Stimulated activated CD4-positive, alpha-beta T cell treated with anti-CD3 and anti-CD28 coated beads, TNF-alpha, amount 100 ng/mL, for 24 hours (primary cell): ENCODE measurements around the gene MED15.
"Not testable (repeated sequence)": the region's sequence is repeated elsewhere in the genome, so short reads cannot be mapped to it uniquely, and the experiment has no call there.

Experiments
- DNase-seq, 3 experiments: peaks; one replicate each; pipeline ENCODE4 v3.0.0-alpha.2; 2020; ENCODE audit warnings: low read depth in 3 of 3

Gene MED15, protein sequence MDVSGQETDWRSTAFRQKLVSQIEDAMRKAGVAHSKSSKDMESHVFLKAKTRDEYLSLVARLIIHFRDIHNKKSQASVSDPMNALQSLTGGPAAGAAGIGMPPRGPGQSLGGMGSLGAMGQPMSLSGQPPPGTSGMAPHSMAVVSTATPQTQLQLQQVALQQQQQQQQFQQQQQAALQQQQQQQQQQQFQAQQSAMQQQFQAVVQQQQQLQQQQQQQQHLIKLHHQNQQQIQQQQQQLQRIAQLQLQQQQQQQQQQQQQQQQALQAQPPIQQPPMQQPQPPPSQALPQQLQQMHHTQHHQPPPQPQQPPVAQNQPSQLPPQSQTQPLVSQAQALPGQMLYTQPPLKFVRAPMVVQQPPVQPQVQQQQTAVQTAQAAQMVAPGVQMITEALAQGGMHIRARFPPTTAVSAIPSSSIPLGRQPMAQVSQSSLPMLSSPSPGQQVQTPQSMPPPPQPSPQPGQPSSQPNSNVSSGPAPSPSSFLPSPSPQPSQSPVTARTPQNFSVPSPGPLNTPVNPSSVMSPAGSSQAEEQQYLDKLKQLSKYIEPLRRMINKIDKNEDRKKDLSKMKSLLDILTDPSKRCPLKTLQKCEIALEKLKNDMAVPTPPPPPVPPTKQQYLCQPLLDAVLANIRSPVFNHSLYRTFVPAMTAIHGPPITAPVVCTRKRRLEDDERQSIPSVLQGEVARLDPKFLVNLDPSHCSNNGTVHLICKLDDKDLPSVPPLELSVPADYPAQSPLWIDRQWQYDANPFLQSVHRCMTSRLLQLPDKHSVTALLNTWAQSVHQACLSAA

DNA sequence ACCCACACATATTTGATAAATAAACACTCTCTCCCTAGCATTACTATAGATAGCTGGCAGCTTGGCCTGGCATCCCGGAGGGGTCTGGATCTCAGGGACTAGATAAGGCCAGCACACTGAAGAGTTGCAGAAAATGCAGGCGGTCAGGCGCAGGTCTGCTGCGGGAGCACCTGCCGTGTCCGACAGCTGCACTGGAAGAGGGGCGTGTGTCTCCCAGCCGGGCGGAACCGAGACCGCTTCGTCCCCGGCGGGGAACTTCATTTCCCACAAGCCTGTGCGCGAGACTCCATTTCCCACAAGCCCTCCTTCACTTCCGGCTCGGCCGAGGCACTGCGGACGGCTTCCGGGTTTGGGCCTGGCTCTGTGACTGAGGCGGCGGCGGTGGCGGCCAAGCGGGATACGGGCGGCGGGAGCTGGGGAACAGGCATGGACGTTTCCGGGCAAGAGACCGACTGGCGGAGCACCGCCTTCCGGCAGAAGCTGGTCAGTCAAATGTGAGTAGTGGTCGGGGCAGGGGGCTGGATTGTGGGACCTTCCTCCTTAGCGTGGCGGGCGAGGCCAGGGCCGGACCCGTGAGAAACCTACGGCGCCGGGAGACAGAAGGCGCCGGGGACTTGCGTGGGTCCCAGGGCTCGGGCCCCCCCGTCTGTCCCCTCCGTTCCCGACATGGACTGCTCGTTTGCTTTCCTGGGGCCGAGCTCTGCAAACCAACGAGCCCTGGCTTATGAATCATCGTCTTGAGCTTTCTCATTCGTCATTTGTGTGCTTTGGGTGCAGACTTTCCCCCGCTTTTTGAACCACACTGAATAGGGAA, at the start of gene MED15:
MED15 (plus strand) TSS at position 358 of the 814 bp plus-strand sequence; CDS start at position 427, 69 bp downstream.
- peak; percentile 82 to 90 (median 86) for DNase-seq

DNA sequence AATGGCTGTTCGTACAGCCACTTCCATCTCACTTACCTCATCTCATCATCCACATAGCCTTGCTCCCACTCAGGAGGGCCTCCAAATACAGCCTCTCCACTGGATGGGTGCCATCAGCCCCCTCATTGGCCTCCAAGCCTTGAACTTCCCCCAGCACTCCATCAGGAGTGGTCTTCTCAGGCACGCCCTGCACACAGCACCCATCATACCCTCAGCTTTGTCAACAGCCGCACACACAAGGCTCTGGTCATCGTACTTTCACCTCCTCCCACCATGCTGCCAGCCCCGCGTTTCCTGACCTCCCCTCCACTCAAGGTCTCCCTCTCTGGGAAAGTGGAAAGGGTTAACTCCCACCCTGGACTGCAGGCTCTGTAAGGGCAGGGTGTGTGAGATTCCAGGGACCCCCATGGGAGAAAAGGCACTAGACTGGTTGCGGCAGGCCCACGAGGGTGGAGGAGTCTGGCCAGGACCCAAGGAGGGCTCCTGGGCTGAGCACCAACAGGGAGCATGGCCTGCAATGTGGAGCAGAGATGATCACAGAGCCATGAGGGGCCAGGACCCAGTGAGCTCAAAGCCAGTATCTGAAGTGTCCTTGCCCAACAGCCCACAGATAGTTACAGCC, 48.8 kb upstream of the MED15 start:
- DNase-seq = no peak

DNA sequence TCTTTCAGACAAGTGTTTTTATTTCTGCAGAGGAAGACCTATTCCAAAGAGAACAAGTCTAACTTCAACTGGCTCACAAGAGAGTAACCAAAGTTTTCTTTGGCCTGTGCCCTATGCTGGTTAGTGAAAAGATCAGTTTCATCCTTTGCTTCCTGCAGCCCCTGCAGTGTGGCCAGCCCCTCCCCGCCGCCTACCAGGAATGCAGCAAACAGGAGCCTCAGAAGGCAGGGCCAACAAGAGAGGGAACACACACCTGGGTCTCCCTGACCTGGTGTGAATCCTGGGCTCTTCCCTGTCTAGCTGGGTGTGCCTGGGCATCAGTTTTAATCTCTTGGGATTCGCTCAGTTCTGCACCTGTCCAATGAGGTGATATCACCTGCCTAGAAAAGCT, 48.3 kb upstream of the MED15 start:
- DNase-seq = no peak

DNA sequence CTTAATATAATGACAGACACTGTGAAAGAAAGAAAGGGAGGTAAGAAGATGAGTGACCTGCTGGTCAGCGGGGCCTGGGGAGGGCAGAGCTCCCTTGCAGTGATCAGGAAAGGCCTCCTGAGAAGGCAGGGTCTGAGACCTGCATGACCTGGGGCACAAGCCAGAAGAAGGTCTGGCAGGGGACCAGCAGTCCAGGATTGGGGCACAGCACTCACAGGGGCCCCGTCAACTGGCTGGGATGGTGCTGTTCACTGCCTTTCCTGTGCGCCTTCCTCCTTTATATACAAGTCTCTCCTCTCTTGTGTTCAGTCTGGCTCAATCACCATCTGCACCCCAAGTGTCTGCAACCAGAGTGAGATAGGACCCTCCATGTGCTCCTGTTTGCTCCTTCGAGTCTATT, 47.5 kb upstream of the MED15 start:
- no peak for DNase-seq

DNA sequence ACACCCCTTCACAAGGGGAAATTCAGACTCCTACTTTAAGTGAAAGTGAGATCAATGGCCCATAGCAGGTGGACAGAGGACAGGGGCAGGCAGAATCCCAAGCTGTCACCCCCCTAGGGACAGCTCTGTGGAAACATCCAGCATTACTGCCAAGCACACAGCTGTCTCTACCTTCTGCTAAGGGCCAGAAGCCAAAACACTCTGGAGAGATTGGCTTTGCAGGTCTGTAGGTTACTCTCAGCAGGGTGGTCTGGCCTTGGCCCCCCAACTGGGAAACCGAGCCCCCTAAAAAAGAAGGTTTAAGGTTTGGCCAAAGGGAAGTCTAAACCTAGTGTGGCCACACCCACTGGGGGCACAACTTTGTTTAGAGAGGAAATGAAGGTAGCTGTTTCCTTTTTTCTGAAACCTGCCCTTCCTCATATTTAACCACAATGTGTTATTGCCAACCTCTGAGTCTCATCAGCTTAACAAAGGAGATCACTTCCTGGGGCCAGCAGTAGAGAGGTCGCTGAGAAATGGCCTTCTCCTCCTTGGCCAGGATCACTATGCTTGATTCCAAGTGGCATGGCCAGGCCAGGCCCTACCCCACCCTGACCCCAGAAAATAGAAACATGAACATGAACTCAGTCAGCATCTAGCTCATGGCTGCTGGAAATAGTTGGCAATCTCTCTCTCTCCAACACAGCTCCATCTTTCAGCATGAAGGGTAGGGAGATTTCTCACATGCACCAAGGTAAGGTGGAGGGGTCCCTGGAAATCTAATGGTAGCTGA, 43.9 kb upstream of the MED15 start:
- no peak for DNase-seq

DNA sequence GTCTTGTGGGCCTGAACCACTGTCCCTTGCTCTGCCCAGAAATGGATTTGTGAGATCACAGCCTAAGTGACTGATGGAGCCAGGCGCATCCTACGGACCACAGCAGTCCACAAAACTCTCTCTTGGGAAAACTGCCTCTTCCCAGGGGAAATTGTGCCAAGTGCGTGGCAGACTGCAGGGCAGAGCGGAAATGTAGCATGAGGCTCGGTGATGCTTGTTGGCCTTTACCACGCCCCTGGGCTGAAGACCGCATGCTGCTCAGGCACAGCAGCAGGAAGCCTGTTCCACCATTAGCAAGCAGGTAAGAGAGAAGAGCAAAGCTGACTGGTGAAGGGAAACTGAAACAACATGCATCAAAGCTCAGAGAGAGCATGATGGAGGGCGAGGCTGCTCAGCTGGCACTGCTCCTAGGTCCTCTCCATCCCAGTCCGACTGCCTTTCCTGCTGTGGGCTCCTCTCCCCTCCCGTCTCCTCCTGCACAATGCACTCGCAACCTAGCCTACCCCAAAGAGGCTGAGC, 43.3 kb upstream of the MED15 start:
- peak in 2 of 3 experiments; percentile 6 to 55 for DNase-seq

DNA sequence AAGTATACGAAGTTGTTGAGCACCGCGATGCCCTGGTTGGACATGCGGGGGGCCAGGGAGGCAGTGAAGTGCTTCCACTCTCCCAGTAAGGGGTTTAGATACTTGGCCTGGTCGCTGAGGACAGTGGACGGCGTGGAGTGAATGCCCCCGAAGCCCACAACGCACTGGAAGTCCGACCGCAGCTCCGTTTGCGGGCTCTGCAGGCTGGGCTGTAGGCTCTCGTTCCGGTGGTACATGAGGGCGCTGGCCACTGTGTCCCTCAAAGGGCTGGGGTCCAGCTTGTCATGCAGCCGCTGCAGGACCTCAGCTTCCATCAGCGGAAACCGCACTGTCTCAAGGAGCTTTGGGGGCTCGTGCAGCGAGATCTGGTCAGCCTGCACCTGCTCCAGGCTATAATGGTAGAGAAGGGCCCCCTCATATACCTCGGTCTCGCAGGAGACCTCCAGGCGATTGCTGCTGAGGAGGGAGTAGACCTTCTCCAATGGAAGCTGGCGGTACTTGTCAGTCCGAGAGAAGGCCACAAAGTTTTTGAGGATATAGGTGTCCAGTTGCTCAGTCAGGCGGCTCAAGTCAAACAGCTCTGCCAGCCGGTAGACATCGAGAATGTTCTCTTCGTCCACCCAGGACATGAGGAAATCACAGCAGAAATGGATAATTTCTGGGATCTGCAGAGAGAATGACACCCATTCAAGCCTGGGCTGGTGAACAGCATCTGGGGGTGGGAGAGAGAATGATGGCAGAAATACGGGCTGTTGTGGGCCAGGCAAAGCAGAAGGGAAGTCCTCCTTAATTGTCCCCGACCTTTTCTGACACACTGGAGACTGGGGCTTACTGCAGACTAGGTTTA, 42.3 kb upstream of the MED15 start:
- DNase-seq = no peak

DNA sequence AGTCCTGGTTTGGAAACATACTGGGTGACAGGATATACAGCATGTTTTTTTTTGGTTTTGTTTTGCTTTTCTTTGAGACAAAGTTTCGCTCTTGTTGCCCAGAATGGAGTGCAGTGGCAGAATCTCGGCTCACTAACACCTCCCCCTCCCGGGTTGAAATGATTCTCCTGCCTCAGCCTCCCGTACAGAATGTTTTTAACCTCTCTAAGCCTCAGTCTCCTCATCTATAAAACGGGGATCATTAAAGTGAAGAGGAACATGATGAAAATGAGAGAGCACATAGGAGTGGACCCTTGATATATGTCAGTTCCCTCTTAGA, 41.7 kb upstream of the MED15 start:
- no peak for DNase-seq

DNA sequence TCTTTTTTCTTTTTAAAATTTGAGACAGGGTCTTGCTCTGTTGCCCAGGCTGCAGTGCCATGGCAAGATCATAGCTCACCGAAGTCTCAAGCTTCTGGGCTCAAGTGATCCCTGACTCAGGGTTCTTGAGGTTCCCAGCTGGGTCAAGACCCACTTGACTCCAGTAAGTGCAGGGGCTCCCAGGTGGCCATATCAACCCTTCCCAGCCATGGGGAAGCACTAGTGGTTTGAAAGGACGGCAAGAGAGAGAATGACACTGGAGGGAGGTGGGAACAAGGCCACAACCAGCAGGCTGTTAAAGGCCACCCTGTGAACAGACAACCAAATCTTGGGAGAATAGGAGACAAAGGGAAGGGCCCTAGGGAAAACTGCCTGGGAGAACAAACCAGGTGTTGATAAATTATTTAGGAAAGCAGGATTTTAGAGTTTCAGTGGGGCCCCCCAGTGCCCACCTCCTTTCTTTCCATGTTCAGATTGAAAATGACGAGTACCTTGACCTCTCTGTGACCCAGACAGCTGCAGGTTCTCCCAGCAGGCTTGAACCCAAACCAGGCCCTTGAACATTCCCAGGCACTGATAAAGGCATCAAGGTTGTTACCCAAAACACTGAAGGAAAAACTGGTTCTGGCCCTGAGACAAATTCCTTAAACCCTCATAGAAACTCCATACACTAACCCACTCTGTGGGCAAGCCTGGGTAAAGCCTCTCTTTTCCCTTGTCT, 40.6 kb upstream of the MED15 start:
- no peak for DNase-seq

DNA sequence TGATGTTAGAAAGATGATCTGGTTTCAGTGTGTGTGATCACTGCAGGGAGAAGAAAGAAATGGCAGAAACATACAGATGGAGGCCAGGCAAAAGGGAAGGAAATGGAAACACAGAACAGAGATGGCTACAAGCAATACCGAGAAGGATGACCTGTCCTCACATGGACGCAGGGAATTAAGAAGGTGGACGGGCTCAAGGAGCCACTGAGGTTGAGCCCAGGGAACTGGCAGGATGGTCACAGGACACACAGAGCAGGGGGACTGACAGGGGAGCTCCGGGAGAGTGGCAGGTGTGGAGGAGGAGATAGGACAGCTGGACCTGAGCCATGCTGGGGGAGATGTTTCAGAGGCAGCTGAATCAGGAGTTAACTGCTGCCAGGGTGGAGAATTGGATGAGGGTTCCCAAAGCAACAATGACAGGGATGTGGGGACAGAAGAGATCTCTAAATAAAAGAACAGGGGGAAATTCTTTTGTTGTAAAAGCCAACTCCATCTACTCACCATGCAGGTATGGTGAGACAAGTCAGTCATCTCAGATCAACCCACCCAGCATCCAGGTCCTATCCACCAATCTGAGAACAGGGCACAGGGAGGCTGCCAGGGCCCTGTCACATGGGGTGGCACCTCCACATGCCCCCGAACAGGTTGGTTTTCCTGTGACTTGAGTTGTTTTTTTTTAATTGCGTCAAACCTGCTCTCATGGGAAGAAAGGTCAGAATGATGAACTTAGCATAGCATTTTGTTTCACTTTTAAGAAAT, 38.1 kb upstream of the MED15 start:
- DNase-seq = no peak

DNA sequence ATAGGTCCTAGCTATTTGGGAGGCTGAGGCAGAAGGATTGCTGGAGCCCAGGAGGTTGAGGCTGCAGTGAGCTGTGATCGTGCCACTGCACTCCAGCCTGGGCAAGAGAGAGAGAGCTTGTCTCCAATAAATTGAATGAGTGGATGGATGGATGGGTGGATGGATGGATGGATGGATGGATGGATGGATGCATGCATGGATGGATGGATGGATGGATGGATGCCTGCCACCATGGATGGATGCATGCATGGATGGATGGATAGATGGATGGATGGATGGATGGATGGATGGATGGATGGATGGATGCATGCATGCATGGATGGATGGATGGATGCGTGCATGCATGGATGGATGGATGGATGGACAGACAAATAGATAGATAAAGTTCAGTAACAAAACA, 36.9 kb upstream of the MED15 start:
- not testable (repeated sequence) for DNase-seq

DNA sequence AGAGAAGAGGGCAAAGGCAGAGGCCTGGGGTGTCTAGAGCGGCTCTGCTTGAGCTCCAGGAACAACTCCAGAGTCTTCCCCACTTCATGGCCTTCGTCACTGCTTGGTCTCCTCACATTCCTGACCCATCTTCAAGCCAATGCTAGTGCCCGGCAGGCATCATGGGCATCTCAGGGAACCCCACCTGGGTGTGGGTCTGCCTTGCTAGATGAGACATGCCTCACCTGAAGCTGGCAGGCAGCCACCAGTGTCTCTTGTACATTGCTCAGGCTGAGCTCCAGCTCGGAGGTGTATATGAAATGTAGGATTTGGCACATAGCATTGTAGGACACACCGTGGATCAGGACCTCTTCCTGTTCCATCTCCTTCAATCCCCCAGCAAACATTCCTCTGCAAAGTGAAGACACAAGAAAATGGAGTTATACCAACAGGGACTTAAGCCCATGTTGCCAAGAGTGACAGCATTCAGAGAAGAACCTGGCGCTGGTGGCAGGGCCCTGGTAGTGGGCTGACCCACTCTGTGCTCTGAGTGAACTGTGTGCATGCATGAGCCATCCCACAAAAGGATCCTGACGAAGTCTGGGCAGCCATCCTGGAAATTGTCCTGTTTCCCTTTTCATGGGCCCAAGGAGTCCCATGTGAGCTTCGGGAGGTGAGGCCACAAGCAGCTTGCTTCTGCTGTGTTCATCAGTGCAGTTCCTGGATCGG, 36.1 kb upstream of the MED15 start:
- no peak for DNase-seq

DNA sequence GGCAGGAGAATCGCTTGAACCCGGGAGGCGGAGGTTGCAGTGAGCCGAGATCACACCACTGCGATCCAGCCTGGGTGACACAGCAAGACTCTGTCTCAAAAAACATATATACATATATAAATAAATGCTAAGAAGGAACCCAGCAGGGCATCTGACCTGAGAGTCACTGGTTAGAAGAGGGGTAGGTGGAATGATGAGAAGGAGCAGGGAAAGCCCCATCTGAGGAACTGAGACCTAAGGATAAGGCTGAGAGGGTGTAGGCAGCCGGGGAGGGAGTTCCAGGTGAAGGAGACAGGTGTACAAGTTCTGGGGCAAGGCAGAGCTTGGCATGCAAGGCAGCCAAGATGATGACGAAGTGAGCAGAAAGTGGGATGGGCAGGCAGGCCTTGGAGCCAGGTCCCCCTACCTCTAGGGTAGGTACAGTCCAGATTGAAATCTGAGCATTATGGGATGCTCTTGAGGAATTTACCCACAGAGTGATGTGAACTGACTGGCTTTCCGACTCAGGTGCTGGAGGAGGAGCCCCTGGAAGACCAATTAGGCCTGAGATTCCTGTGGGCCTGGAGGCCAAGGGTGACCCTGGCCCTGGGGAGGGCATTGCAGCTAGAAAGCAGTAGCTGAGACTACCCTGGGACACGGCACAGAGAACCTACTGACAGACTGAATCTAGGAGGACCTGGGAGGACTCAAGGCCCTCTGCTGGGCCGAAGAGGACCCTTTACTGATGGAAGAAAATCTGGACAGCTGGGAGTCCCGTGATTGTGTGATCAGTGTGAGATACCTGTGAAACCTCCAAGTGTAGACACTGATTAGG, 34.6 kb upstream of the MED15 start:
- DNase-seq = no peak

DNA sequence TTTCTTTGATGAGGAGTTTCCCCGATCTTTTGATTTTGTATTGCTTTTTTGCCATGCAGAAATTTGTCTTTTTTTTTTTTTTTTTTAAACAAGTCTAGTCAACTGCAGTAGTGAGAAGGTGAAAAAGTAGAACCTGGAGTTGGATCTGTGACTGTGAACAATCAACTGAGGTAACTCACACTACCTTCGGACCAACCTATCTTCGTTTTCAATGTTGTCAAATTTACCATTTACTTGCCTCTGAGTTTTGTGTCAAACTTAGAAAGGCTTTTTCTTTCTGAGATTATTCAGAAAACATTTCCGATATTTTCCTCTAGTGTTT, 32.3 kb upstream of the MED15 start:
- no peak for DNase-seq

DNA sequence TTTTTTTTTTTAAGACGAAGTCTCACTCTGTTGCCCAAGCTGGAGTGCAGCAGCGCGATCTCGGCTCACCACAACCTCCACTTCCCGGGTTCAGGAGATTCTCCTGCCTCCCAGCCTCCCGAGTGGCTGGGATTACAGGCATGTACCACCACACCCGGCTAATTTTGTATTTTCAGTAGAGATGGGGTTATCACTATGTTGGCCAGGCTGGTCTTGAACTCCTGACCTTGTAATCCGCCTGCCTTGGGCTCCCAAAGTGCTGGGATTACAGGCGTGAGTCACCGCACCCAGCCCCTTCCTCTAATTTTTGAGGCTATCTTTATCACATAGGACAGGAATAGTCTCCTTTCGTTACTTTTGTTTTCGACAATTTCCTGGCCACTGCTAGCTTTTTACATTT, 31.8 kb upstream of the MED15 start:
- DNase-seq = not testable (repeated sequence)

DNA sequence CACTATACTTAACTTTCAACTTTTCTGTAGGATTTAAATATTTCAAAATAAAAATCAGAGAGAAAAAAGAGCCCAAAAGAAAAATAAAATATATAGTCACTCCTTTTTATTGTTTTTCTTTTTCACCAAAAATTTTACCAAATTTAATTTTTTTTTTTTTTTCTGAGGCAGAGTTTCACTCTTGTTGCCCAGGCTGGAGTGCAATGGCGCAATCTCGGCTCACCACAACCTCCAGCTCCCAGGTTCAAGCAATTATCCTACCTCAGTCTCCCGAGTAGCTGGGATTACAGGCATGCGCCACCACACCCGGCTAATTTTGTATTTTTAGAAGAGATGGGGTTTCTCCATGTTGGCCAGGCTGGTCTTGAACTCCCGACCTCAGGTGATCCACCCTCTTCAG, 29.4 kb upstream of the MED15 start:
- not testable (repeated sequence) for DNase-seq

DNA sequence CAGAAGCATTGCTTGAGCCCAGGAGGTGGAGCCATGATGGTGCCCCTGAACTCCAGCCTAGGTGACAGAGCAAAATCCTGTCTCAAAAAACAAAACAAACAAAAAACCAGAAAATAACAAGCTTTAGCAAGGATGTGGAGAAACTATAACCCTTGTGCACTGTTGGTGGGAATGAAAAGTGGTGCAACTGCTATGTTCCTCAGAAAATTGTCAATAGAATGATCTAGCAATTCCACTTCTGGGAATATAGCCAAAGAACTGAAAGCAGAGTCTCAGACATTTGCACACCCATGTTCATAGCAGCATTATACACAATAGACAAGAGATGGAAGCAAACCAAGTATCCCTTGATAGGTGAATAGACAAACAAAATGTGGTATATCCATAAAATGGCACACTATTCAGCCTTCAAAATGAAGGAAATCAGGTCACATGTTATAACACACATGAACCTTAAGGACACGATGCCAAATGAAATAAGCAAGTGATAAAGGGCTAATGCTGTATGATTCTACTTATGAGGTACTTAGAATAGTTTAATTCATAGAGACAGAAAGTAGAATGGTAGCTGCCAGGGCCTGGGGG, 27.7 kb upstream of the MED15 start:
- no peak for DNase-seq
